ENCODE results near the gene NTN4.
"Not testable (repeated sequence)": the region's sequence is repeated elsewhere in the genome, so short reads cannot be mapped to it uniquely, and the experiment has no call there.

NTN4 gene

DNA sequence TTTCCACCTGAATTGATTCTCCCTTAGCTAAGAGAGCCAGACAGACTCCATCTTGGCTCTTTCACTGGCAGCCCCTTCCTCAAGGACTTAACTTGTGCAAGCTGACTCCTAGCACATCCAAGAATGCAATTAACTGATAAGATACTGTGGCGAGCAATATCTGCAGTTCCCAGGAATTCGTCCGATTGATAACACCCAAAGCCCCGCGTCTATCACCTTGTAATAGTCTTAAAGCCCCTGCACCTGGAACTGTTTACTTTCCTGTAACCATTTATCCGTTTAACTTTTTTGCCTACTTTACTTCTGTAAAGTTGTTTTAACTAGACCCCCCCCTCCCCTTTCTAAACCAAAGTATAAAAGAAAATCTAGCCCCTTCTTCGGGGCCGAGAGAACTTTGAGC, 44.5 kb downstream of the NTN4 start:
- DNase-seq (ENCODE audit: low read depth in 2 of 2): not testable (repeated sequence)

DNA sequence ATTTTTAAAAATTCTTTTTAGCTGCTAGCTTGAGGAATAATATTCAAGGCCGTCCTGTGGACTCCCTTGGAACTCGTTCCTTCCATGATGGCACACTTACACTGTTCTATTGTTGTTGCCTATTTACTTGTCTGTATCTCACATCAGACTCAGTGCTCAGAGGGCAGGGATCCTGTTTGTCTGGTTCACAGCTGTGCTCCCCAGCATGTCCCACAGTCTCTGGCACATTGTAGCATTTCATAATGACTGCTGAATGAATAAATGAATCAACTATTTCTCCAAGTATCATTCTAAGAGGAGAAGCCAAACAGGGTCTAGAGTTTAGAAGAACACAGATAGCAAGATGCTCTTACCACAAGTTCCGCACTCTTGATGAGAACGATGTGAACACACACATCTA, 48.0 kb downstream of the NTN4 start:
- no peak for DNase-seq (ENCODE audit: low read depth in 2 of 2)

DNA sequence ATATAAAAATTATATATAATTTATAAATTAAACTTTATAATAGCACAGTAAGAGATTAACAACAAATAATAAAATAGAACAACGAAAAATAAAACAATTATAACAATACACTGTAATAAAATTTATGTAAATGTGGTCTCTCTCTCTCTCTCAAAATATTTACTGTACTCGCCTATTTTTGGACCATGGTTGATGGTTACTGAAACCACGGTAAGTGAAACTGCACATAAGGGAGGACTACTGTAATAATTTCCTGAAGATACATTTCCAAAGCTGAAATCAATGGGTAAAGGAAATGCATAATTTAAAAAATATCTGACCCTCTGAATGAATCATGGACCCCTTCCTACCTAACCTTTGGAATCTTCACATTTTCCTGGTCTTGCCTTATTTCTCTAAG, 48.9 kb downstream of the NTN4 start:
- no peak for DNase-seq (ENCODE audit: low read depth in 2 of 2)

DNA sequence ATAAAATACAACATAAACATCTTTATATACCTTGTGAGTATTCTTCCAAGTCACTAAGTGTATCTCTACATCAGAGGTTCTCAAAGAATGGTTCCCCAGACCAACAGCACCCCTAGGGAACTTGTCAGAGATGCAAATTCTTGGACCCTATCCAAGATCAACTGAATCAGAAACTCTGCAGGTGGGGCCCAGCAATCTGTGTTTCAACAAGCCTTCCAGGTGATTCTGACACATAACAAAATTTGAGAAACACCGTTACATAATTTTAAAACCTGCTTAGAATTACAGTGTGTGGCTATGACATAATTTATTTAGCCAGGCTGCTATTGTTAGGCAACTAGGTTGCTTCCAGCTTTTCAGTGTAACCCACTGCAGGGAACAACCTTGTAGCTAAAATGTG, 49.8 kb downstream of the NTN4 start:
- DNase-seq (ENCODE audit: low read depth in 2 of 2): no peak

DNA sequence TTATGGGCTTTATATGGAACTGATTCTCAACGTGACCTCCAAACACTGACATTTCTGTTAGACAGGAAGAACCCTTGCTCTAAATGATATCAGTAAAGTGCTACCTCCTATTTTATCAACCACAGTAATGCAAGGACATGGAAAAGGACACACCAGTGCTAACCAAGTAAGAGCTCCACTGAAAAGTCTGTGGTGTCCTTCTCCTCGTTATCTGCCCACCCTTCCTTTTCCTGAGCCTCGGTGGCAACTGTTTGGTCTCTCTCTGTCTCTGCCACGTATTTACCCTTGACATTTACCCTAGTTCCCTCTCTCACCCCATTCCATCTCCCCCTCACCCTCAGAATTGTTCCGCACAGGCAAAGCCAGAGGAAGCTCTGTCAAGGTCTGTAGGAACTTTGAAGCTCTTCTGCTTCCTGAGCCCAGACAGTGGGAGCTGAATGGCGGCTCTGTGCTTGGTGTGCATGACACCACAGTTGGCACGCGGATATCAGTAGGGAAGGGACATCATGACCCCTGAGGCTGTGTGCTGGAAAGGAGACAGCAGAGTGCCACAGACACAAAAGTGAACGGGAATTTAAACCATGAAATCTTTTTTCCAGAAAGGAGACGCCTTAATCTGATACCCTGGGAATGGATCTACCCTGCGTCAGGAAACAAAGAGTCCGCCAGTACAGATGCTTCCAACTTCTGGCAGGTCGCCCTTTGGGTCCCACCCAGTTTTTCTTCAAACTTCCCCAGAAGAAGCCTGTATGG, 50.8 kb downstream of the NTN4 start:
- DNase-seq (ENCODE audit: low read depth in 2 of 2): no peak

DNA sequence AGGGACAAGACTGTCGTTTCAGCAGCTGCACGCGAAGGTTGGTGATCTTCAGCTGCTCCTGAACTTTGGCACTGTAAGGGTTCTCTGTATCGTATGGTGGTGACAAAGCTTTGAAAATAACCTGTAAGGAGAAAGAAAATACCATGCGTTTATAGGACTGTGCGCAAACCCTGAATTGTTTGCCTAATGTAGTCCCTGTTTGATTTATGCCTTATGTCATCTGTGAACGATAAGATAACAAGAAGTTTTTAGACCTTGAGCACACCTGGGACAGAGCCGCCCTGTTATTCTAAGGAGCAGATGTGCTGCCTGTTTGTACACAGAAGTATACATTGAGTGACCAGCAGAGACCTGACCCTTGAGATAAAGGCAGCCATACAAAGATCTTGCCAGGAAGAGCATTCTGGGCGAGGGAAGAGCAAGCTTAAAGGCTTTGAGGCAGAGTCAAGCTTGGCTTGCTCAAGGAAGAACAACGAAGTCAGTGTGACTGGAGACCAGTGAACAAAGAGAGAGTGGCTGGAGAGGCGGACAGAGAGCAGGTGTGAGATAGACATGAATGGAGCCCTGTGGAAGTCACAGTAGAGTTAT, 52.4 kb downstream of the NTN4 start:
- DNase-seq (ENCODE audit: low read depth in 2 of 2): no peak

DNA sequence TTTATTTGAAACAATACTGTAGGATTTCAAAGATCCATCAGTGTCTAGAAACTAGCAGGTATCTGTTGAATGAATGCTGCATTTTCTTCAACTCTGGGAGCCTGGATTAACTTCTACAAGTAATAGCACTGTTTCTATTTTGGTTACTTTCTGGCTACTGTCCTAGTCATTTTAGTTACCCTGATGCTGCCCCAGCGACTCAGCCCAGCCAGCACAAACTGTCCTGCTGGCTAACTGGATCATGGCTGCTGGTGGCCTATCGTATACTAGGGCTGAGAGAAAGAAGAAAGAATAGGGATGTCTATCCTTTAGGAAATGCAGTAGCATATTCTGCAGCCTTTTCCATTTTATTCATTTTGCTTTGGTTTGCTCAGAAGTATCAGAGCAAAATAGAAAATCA, 53.9 kb downstream of the NTN4 start:
- no peak for DNase-seq (ENCODE audit: low read depth in 2 of 2)

DNA sequence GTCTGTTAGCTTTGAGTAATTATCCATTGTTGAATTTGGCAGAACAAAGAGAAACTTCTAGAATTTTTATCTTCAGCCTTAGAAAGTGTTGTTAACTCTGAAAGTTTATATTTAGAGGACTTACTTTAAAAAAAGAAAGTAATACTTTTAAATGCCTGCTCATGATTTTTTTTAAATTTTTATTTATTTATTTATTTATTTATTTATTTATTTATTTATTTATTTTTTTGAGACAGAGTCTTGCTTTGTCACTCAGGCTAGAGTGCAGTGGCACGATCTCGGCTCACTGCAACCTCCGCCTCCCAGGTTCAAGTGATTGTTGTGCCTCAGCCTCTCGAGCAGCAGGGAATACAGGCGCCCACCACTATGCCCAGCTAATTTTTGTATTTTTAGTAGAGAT, 54.8 kb downstream of the NTN4 start:
- DNase-seq (ENCODE audit: low read depth in 2 of 2): not testable (repeated sequence)

DNA sequence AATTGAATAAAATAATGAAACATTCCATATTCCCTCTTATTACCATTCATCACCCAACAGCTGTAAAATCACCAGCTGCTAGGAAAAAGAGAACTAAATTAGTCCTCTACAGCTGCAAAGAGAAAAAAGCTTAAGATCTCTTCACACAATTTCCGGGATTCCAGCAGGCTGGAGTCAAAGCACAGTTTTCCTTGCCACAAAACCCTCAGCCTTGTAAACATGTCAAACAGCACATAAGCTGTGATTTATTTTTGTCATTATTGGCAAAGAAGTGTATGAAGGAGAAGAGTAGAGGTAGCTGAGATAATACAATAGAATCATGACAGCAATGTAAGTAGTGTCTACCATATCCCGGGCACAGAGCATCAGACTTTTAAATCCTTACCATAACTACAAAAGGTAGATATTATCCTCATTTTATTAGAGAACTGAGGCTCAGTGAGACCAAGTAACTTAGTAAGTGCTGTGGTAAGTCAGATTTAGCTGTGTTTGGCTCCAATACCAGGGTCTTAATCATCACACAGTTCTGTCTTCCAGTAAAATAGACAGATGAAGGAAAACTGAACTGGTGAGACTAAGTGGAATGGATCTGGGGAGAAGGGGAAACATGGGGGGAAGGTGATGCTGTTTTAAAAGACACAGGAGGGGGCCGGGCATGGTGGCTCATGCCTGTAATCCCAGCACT, 57.3 kb downstream of the NTN4 start:
- no peak for DNase-seq (ENCODE audit: low read depth in 2 of 2)

DNA sequence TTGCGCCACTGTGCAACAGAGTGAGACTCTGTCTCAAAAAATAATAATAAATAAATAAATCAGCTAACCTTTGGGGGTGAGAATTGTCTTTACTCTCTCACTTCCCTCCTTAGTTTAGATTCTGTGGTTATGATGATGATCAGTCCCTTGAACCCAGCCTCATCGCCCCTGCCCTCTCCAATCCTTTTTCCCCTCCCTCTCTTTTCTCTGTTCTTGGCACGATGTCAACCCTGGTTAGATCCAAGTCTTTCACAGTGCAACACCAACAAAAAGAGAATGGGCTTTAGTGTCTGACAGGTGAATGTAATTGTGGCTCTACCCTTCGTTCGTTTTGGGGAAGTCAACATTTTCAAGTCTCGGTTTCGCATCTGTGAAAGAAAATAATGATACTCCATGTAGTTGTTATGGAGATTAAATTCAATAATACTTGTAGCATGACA, 59.0 kb downstream of the NTN4 start:
- DNase-seq (ENCODE audit: low read depth in 2 of 2): no peak

DNA sequence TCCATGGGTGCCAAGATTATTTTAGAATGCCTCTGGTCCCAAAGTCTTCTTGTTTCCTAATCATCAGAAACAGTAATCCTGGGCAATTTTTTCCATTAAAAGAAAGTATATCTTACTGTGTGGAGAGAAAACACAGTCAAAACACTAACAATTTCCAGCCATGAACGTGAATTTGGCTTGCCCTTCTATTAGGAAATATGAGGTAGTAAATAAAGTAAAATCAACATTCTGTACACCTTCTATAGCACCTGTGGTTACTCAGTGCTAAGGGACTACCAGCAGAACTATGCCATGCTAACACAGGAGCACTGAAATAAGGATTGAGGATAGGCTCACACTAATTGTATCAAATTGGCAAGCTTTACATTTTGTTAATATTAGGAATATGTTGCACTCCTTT, 60.1 kb downstream of the NTN4 start:
- DNase-seq (ENCODE audit: low read depth in 2 of 2): no peak

DNA sequence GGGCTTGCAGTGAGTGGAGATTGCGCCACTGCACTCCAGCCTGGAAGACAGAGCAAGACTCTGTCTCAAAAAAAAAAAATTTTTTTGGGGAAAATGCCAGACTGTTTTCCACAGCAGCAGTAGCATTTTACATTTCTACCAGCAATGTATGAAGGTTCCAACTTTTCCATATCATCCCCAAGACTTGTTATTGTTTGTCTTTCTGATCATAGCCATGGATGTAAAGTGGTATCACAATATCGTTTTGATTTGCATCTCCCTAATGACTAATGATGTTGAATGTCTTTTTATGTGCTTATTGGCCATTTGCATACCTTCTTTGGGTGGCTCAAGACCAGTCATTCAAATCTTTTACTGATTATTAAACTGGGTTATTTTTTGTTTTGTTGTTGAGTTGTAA, 63.7 kb downstream of the NTN4 start:
- DNase-seq (ENCODE audit: low read depth in 2 of 2): no peak

DNA sequence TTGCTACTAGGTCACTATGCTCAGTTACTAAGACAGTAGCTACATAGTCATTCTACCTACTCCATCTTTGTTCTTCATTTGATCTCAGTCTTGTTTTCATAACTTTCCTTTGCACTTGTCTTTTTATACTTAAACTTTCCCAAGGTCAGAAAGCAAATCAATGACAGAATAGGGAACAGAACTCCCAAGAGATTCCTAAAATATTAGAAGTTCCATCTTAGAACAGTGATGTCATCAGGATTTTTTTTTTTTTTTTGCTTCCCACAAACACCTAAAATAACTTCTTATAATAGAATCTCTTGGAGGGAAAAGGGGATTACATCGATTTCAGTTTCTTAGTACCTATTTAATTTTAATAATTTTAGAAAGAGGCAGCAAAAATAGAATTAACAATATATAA, 65.8 kb downstream of the NTN4 start:
- no peak for DNase-seq (ENCODE audit: low read depth in 2 of 2)

DNA sequence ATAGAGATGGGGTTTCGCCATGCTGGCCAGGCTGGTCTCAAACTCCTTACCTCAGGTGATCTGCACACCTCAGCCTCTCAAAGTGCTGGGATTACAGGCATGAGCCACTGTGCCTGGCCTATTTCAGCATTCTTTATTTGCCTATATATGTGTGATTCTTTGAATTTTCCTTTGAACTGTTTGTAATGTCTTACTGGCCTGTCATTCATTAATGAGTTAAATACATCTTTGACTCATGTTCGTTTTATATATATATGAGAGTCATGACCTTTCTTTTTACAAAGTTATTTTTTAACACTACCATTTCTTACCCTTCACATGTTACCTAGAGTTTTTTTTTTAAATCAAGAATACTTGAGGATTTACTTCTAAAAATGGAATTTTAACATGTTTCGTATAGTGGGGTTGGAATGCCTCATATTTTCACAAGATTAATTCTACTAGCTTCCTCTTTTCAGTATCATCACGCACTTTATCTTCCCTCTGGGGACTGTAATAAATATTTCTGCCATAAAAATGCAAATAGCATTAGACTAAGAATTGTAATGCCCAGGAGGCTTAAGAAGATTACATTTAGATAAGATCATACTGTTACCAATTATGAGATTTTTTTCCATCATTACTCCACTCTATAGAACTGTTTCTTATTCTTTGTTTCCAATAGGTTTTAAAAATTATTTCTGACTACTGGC, 66.7 kb downstream of the NTN4 start:
- no peak for DNase-seq (ENCODE audit: low read depth in 2 of 2)

DNA sequence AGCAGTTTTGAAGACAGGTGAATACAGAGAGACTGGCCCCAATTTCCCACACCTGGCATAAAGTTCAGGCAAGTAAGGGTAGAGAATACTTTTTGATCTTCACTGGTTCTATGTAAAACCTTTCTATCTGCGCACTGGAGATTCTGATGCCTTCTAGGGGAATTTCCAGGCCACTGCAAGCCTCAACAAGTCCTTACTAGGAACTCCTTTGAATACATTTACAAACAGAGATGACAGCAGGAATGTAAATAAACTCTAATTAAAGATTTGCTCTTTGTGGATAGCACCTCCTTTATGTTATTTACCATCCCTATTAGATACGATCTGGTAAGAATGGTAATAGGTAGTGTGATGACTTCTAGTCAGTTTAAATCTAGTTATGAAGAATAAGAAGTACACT, 69.2 kb downstream of the NTN4 start:
- no peak for DNase-seq (ENCODE audit: low read depth in 2 of 2)

DNA sequence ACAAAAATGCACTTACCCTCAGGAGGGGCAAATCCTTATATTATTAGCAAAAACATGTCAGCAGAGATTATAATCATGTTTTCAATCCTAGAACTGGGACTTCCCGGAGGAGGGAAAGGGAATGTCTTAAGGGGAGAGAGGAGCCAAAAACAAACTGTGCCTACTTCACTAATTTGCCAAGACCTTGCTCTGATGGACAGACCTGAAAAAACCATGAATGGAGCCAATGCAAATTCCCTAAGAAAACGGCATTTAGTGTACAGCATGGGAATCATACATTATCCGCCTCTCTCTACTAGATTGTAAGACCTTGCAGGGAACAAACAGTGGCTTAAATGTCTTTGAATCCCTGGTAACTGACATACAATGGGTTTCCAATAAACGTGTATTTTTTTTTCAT, 70.4 kb downstream of the NTN4 start:
- no peak for DNase-seq (ENCODE audit: low read depth in 2 of 2)

DNA sequence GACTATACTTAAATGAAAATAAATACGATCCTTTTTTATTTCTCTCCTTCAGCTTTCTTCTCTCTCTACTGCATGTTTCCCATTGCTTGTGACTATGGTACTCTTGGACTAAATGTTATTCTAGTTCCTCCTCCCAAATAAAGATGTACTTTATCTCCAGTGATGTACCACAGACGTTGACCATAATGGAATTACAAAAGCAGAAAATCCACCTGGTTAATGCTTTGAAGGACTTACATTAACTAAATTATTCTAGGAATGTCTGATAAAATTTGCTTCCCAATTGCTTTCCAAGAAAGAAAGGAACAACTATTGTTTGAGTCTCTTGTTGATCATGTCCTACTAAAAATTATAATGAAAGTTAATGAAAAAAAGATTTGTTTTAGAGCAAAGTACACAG, 71.8 kb downstream of the NTN4 start:
- no peak for DNase-seq (ENCODE audit: low read depth in 2 of 2)

DNA sequence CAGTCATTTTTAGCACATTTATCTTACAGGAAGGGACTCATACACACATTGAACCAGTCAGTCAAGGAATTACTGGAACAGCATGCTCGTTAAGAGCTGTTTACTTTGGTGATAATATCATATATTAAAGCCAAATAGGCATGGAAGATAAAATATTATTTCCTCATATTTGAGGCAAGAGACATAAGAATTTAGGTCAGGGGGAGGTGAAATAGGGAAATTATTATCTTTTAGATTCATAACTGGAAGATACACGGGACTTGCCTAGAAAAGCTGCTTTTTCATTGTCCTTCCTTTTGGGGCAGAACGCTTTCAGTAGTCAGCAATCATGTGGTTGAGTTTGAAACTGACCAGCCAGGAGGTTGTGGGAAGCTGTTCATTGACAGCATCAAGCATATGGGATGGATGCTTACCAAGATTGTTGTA, 72.5 kb downstream of the NTN4 start:
- DNase-seq (ENCODE audit: low read depth in 2 of 2): no peak

DNA sequence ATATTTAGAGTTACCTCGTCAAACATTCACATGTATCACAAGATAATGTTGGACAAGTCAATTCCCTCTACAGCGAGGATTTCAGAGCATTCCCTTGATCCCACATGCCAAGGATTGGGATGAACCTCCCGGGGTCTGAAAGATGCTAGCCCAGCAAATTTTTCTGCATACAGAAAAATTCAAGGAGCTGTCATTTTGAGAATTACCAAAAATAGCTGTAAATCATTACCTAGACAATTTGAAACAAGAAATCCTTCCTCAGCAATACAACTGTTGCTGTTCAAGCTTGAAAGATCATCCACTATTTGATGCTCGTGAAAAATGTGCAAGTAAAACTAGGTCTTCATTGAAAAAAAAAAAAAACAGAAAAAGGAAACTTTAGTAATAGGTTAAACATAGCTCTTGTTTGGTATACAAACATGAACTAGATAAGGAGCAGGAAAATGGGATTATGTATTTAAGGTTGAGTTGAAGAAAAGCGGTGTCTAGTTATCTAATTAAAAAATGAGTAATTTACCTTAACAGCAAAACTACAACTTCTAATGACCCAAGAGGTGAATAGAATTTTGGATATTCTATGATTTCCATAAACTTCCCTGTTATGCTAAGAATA, 73.1 kb downstream of the NTN4 start:
- no peak for DNase-seq (ENCODE audit: low read depth in 2 of 2)

DNA sequence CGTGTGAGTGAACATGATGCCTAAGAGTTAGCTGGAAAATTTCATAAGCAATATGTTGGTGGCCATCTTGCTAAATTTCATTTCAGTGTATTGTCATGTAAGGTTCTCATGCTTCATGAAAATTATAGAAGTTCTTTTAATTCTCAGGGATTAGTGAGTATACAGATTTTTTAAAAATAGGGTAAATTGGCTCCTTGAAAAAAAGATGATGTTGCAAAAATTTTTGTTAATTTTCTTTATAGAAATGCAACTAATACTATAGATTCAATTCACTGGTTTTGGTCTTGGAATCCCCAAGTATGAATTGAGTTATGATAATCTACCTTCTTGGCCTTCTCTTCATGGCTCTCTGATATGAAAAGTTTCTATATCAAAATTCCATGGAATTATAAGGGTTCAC, 75.4 kb downstream of the NTN4 start:
- no peak for DNase-seq (ENCODE audit: low read depth in 2 of 2)

DNA sequence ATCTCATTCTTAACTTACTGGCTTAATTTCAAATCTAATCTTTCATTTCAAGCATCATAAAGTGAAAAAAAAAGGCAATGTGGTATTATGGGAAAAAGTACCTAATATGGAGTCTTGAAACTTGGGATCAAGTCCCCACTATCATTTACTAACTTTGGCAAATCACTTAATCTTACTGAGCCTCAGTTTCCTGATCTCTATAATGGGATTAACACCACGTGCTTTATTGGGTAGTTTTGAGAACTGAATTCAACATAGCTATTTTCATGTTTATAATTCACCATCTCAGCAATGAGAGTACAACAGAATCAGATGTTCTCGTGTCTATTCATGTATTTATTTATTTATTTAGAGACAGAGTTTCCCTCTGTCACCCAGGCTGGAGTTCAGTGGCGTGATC, 78.3 kb downstream of the NTN4 start:
- DNase-seq (ENCODE audit: low read depth in 2 of 2): no peak

DNA sequence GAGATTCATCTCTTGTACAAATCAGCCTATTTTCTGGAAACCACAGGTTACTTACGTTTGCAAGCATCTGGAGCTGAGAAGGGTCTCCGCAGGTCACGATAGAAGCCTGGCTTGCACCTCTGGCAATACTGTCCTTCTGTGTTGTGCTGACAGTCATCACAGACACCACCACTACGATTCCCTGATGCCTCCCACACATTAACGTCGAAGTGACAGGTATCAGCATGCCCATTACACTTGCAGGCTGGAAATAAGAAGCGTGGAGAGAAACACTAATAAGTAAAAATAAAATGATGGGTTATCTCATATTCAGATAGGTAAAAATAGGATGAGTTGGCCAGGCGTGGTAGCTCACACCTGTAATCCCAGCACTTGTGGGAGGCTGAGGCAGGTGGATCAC, 80.2 kb downstream of the NTN4 start:
- DNase-seq (ENCODE audit: low read depth in 2 of 2): no peak
